G401.6 (cell line): Measurements from ENCODE around the gene TGM1.

Experiments
- FAIRE-seq: peaks from 2 replicates; lab custom pipeline; 2012; peaks lifted over from hg19 to GRCh38; lab: Jason Lieb, UNC

The TGM1 gene

GRCh38 chr14:24270537-24271133 lies 7.7 kb upstream of the TGM1 start:
- no peak for FAIRE-seq

DNA sequence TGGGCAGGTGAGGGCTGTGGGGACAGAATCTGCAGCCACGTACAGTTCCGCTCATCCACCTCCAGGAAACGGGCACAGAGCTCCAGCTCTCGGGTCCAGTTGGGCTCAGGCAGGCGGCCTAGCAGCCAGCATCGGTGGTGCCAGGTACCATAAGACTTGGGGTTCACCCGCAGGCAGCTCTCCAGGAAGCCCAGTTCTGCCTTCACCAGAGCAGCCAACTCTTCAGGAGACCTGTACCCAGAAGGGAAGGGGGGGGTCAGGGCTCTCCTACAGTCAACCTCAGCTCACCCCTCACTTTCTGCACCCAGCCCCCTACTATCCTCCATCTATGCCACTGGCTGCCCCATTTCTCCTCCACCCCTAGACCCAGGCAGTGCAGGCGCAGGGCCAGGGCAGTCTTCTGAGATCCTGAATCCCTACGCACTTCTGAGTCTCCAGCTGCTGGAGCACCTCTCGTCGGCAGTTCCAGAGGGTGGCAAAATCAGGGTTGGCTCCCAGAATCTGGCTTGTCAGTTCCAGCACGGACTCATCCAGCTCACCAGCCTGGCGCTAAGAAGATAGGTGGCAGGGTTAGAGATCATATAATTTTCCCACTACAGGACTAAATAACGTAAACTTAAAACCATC lies 7.0 kb upstream of the TGM1 start:
- no peak for FAIRE-seq

DNA sequence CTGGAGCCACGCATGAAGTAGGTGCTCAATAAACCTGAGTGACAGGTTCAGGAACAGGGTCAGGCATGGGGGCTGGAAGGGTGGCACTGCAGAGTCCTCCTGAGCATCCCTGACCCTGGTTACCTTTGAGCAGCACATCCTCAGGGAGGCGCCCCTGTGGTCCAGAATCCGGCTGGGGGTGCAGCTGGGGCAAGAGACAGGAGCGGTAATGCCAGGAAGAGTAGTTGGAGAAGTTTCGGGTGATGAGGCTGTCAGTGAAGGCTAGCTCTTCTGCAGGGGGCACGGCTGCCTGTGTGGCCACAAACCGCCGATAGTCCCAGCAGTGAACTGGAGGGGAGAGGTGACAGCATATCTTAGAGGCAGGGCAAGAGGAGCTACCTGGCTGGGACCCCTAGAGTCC lies 6.4 kb upstream of the TGM1 start:
- no peak for FAIRE-seq

DNA sequence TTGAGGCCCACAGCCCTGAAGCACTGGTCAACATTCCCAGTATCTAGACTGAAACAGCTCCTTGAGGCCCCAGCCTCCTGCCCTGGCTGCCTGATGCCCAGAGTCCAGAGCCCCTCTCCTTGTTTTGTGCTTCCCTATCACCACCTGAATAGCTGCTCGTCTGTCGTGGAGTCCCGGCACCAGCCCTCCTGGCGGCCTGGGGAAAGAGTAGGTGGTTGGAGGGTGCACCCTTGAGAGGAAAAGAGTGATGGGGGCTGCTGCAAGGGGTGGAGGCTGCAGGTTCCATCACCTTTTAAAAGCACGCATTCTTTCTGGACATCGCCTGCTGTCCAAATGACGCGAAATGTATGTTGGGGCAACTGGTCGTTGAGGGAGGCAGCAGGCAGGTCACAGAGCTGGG lies 5.2 kb upstream of the TGM1 start:
- FAIRE-seq = no peak

GRCh38 chr14:24267516-24267915 lies 4.5 kb upstream of the TGM1 start:
- FAIRE-seq = no peak

GRCh38 chr14:24266344-24267244 lies 3.6 kb upstream of the TGM1 start:
- FAIRE-seq = no peak

GRCh38 chr14:24264298-24264697 lies 1.3 kb upstream of the TGM1 start:
- no peak for FAIRE-seq

DNA sequence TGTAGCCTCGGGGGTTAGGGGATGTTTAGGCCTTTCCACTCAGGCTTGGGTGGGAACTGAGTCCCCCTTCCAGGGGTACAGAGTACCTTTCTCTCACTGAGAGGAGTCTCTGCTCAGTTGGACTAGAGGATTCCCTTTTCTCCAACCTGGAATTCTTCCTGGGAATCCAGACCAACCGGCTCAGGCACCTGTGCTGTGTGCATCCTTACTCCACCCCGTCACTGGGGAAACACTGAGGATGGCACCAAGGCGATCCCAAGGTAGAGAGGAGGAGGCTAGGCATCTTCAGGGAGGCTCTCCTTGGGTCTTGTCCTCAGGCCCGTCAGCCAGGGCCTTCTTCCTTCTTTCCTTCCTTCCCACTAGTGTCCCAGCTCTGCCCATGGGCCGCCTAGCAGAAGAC lies 871 bp upstream of the TGM1 start:
- FAIRE-seq = no peak

GRCh38 chr14:24261969-24262327 lies 1.0 kb downstream of the TGM1 start:
- FAIRE-seq = no peak

GRCh38 chr14:24261256-24261968 lies 1.6 kb downstream of the TGM1 start:
- FAIRE-seq = no peak

- FAIRE-seq = no peak
Observed at GRCh38 chr14:24260780-24261157, 2.2 kb downstream of the TGM1 start.

- no peak for FAIRE-seq
Observed at GRCh38 chr14:24260026-24260779, 2.8 kb downstream of the TGM1 start.

- no peak for FAIRE-seq
Observed at GRCh38 chr14:24259282-24260025, 3.5 kb downstream of the TGM1 start.

DNA sequence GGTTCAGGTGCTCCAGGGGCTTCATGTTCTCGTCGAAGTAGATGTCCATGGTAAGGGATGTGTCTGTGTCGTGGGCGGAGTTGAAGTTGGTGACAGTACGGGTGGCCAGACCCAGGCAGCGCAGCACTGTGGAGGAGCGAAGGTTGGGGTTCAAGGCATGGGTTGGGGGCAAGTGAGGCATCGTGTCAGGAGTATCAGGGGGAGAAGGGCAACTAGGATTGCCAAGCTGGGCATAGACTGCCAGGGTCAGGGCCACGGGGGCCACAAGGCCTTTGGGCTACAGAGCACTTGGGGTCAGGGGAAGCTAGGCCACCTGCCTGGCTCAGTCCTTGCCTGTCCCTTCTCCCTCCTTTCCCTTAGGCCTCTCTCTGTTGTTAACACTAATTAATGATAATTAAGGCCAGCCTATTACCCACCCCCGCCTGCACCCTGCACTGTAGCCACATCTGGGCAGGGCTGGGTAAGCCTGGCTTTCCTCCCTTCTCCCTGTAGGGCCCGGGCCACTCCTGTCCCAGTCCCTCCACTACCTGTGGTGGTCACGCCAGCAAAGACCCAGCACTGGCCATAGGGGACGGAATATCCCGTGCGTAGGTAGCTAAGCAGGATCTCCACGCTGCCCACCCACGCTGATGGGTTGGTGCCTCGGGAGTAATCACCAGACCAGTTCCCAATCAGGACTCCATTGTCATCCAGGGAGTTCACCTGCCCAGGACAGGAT lies 4.3 kb downstream of the TGM1 start:
- FAIRE-seq = no peak

DNA sequence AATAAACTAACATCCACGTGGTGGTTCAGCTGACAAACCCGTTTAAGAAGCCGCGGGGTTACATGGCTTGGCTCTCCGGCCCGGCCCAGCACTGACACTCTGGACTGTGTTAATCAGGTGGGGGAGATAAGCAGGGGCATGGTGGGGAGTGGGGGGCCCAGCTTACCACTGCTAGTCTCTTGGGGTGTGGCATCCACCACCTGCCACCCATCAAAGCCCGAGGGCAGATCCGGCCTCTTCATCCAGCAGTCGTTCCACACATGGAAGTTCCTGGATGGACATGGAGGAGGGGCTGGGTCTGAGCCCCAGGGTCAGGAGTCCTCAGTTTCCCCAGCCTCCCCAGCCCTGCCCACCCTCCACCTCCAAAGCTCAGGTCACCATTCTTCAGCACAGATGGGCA lies 4.9 kb downstream of the TGM1 start:
- no peak for FAIRE-seq

- no peak for FAIRE-seq
Observed at GRCh38 chr14:24256960-24257359, 6.0 kb downstream of the TGM1 start.

DNA sequence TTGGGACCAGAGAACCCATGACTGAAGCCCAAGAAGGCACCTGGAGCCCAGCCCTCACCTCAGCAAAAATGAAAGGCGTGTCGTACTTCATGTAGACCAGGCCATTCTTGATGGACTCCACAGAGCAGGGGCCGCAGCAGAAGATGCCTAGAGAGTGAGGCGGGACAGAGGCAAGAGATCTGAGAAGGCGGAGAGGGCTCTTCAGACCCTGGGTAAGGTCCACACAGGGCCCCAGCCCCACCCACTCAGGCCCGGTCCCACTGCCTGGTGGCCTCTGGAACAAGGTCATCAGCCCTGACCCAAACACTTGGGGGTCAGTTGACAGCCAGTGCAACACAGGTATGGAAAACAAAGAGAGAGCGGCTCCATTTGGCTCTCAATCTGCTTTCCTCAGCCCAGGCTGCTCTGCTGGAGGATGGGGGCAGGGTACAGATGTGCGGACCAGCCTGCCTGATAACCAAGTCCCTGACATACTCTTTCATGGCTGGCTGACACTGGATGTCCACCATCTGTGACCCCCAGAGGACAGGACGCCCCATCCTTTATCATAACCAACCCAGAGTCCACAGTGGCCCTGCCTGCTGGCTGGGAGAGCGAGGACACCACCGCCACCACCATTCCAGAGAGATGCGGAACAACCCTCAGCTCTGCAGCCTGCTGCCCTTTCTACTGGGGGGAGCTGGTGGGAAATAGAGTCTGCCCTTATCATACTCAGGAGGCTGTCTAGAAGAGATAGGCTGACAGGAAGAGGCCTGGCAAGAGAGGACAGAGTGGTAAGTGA lies 6.9 kb downstream of the TGM1 start:
- no peak for FAIRE-seq

- no peak for FAIRE-seq
Observed at GRCh38 chr14:24255438-24255837, 7.5 kb downstream of the TGM1 start.

DNA sequence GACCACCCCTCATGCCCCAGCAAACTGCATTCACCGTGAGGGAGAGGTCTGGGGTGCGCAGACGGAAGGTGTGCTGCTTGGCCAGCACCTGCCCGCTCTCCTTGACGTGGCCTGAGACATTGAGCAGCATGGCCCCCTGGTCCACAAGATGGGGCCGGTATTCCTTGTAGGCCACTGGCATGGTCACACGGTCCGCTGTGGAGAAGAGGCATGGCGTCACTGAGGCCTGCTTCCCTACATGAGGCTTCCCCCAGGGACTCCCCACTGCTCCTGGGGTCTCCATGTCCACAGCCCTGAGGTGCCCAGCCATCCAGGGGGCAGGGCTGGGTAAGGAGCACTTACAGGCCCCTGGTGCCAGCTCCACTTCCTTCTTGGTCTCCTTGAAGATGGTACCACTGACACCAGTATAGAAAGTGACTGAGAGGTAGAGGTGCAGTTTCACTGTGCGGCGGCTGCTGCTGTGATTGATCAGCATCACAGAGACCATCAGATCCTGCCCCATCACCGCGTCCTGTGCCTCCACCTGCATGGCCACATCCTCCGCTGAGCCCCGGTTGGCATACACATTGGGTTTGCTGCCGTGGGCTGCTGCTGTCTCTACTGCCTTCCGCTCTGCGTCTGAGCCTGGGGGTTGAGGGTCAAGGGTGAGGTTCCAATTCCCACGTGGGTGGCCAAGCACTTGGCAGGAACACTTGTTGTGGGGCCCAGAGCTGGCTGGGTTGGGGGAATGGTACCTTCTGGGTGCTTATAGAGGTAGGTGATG lies 8.2 kb downstream of the TGM1 start:
- no peak for FAIRE-seq
